Esophagus squamous epithelium (tissue), 4 donors: Measurements from ENCODE around the gene HMCN1.

Experiments used
- CTCF ChIP-seq, 6 experiments: fragments of 450-650 bp in 4 of 6; fragments of 200-600 bp in 2 of 6; sonication (generic) in 2 of 6; IDR thresholded peaks; one replicate each; pipeline ENCODE4 v1.5.1; 2016 to 2019; ENCODE audit warnings: antibody characterized with exemption in 6 of 6, mild to moderate bottlenecking in 4 of 6, moderate library complexity in 4 of 6
- POLR2A ChIP-seq, 4 donors: fragments of 450-650 bp; IDR thresholded peaks; one replicate each; pipeline ENCODE4 v1.6.1; 2017; ENCODE audit warnings: antibody characterized with exemption in 4 of 4, mild to moderate bottlenecking in 4 of 4, moderate library complexity in 3 of 4

DNA sequence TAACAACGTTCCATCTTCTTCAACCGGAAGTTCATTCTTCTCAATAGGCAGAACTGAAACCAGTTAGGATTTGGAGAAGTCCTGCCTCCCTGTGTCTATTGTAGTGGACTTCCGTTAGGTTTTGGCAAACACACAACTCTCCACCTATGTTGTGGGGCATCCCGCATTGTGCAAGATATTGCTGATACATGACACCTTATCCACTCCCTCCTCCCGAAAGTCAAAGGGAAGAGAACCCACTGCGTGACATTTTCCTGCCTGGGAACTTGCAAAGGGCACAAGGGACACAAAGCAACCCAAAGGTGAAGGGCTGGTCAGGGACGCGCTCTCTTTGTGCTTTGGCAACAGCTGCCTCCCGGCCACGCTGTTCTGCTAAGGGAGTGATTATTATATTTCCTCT lies 476.1 kb downstream of the HMCN1 start:
- TF ChIP-seq CTCF (IDR thresholded peaks at IDR 0.05) (no peak), POLR2A (IDR thresholded peaks at IDR 0.05) (no peak)
